Measurements from ENCODE around the gene PLEKHD1. TPM values are rescaled to one million over a fixed set of nuclear protein-coding genes. Genes with fewer than 3 reads are reported as not detected.

Gene PLEKHD1
- total and polyA plus RNA-seq, 2 donors (not counting 1 experiment from before 2014, with no cell fraction given) = 0.12 TPM

DNA sequence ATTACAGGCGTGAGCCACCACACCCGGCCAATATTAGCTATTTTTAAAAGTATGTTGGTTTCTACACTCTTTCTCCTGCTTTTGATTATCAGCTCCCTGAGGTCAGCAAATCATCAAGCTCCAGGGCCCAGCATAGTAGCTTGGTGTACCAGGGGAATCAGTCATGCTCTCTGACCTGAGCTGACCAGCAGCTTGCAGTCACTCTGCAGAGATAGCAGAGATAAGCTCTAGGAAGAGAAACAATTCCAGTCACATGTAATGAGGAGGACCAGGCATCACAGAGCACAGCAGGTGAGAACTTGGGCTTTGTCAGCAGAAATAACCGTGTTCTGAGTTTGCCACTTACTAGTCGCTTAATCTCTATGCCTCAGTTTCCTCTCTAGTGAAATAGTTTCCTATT lies 8.5 kb downstream of the PLEKHD1 start:
- CTCF ChIA-PET = no interaction called here
- Mint-ChIP-seq H3K27me3 (peaks cover 52% of the 10 kb centered on the region), H3K27ac (no peak overlapping the region), H3K4me3 (no peak overlapping the region), H3K4me1 (no peaks in the 10 kb centered on the region), H3K9me3 (ENCODE audit: insufficient read depth) (no peaks in the 10 kb centered on the region)
- H2AFZ ChIP-seq (ENCODE audit: insufficient read depth, low read depth, low read length, poor library complexity, severe bottlenecking) = no peak overlapping the region
- POLR2A ChIA-PET = no interaction called here
- H3K4me3 ChIP-seq (ENCODE audit: control extremely low read depth in 1 of 5, extremely low read depth in 1 of 5, insufficient read depth in 1 of 5, low read depth in 2 of 5, low read length in 4 of 5) = no peak overlapping the region
- H3K9me3 ChIP-seq (ENCODE audit: control extremely low read depth in 1 of 3, control insufficient read depth in 2 of 3, insufficient read depth in 1 of 3, low read length in 2 of 3) = no peaks in the 10 kb centered on the region
- WGBS (ENCODE audit: insufficient coverage) = 83% methylated on average over 2 of the region's 4 CpGs
- no peak overlapping the region for H3K4me2 ChIP-seq (replicated peaks; ENCODE audit: low read depth, low read length, poor library complexity, severe bottlenecking)
- DNase-seq = no peak
- ATAC-seq (ENCODE audit: low read depth) = no peak
- no peaks in the 10 kb centered on the region for H3K36me3 ChIP-seq (replicated peaks in 1 of 2; ENCODE audit: control extremely low read depth in 1 of 2, control insufficient read depth in 1 of 2, extremely low read depth in 1 of 2, insufficient read depth in 2 of 2, low read length in 1 of 2)
- peaks cover 0 to 13% (median 0%) of the 10 kb centered on the region in 4 experiments for H3K27me3 ChIP-seq (replicated peaks in 1 of 4; ENCODE audit: control extremely low read depth in 1 of 4, control insufficient read depth in 3 of 4, insufficient read depth in 4 of 4, low read length in 3 of 4)
- no peak for TF ChIP-seq EZH2 (IDR thresholded peaks at IDR 0.05; ENCODE audit: borderline replicate concordance, insufficient read depth, low read depth, low read length, poor library complexity, severe bottlenecking)
- TF ChIP-seq CTCF (IDR thresholded peaks at IDR 0.05) = no peak
- H3K9ac ChIP-seq (ENCODE audit: low read length) = no peak overlapping the region
- no peaks in the 10 kb centered on the region for H4K20me1 ChIP-seq (ENCODE audit: control insufficient read depth, insufficient read depth, low read length, poor library complexity, severe bottlenecking)
- no peaks in the 10 kb centered on the region for H3K79me2 ChIP-seq (ENCODE audit: control insufficient read depth, insufficient read depth, low read length)
- no peak overlapping the region for H3K27ac ChIP-seq (ENCODE audit: low read length in 2 of 2)
- intact Hi-C loops (cut with micrococcal nuclease) = no loop called here
- no peaks in the 10 kb centered on the region for H3K4me1 ChIP-seq (ENCODE audit: control insufficient read depth in 2 of 2, insufficient read depth in 2 of 2, low read length in 2 of 2)

- Mint-ChIP-seq H3K27ac (no peak overlapping the region), H3K4me3 (no peak overlapping the region), H3K4me1 (no peaks in the 10 kb centered on the region), H3K27me3 (peaks cover 47% of the 10 kb centered on the region), H3K9me3 (ENCODE audit: insufficient read depth) (no peaks in the 10 kb centered on the region)
- no peak for TF ChIP-seq EZH2 (IDR thresholded peaks at IDR 0.05; ENCODE audit: borderline replicate concordance, insufficient read depth, low read depth, low read length, poor library complexity, severe bottlenecking)
- TF ChIP-seq CTCF (IDR thresholded peaks at IDR 0.05) = no peak
- no peak for ATAC-seq (ENCODE audit: low read depth)
- H3K9me3 ChIP-seq (ENCODE audit: control extremely low read depth in 1 of 3, control insufficient read depth in 2 of 3, insufficient read depth in 1 of 3, low read length in 2 of 3) = no peaks in the 10 kb centered on the region
- no peak overlapping the region for H2AFZ ChIP-seq (ENCODE audit: insufficient read depth, low read depth, low read length, poor library complexity, severe bottlenecking)
- WGBS (ENCODE audit: insufficient coverage) = 20% methylated on average over 1 of the region's 3 CpGs
- DNase-seq = no peak
- H3K9ac ChIP-seq (ENCODE audit: low read length) = no peak overlapping the region
- H3K27me3 ChIP-seq (replicated peaks in 1 of 4; ENCODE audit: control extremely low read depth in 1 of 4, control insufficient read depth in 3 of 4, insufficient read depth in 4 of 4, low read length in 3 of 4) = peaks cover 0 to 8% (median 0%) of the 10 kb centered on the region in 4 experiments
- no peaks in the 10 kb centered on the region for H3K4me1 ChIP-seq (ENCODE audit: control insufficient read depth in 2 of 2, insufficient read depth in 2 of 2, low read length in 2 of 2)
- no peak overlapping the region for H3K4me3 ChIP-seq (ENCODE audit: control extremely low read depth in 1 of 5, extremely low read depth in 1 of 5, insufficient read depth in 1 of 5, low read depth in 2 of 5, low read length in 4 of 5)
- no peaks in the 10 kb centered on the region for H4K20me1 ChIP-seq (ENCODE audit: control insufficient read depth, insufficient read depth, low read length, poor library complexity, severe bottlenecking)
- no peaks in the 10 kb centered on the region for H3K36me3 ChIP-seq (replicated peaks in 1 of 2; ENCODE audit: control extremely low read depth in 1 of 2, control insufficient read depth in 1 of 2, extremely low read depth in 1 of 2, insufficient read depth in 2 of 2, low read length in 1 of 2)
- H3K27ac ChIP-seq (ENCODE audit: low read length in 2 of 2) = no peak overlapping the region
- intact Hi-C loops (cut with micrococcal nuclease) = no loop called here
- CTCF ChIA-PET = no interaction called here
- POLR2A ChIA-PET = no interaction called here
- no peaks in the 10 kb centered on the region for H3K79me2 ChIP-seq (ENCODE audit: control insufficient read depth, insufficient read depth, low read length)
- no peak overlapping the region for H3K4me2 ChIP-seq (replicated peaks; ENCODE audit: low read depth, low read length, poor library complexity, severe bottlenecking)
Observed at GRCh38 chr14:69493791-69494190, 9.3 kb downstream of the PLEKHD1 start.

Data from B cell (primary cell).